Gastroesophageal sphincter (tissue), 4 donors: ENCODE results near the gene C17orf50. TPM values are rescaled to one million over a fixed set of nuclear protein-coding genes. Genes with fewer than 3 reads are reported as not detected.

Experiments used
- ATAC-seq: fragments of 150-250 bp; one replicate; pipeline ENCODE4 v1.9.1; 2016; ENCODE audit warnings: mild to moderate bottlenecking, moderate library complexity
- H3K27ac ChIP-seq, 4 donors: fragments of 200-600 bp; sonication (generic) in 3 of 4; 1 replicate in 3 of 4; 2 replicates in 1 of 4; pipeline ENCODE4 v1.5.1; 2016 to 2019
- H3K27me3 ChIP-seq: fragments of 200-600 bp; sonication (generic); one replicate; pipeline ENCODE4 v1.5.1; 2019
- H3K36me3 ChIP-seq, 2 donors: fragments of 200-600 bp; sonication (generic); one replicate each; pipeline ENCODE4 v1.5.1; 2019; ENCODE audit warnings: control low read depth in 1 of 2
- H3K4me1 ChIP-seq, 3 donors: fragments of 200-600 bp; sonication (generic); 1 replicate in 2 of 3; 2 replicates in 1 of 3; pipeline ENCODE4 v1.5.1; 2016 to 2019; ENCODE audit warnings: control low read depth in 2 of 3
- H3K4me3 ChIP-seq, 2 donors: fragments of 200-600 bp; sonication (generic); one replicate each; pipeline ENCODE4 v1.5.1; 2019; ENCODE audit warnings: mild to moderate bottlenecking in 1 of 2, moderate library complexity in 1 of 2
- H3K9me3 ChIP-seq, 3 donors: fragments of 200-600 bp; sonication (generic); one replicate each; pipeline ENCODE4 v1.5.1; 2017 to 2019; ENCODE audit warnings: control low read depth in 2 of 3
- EP300 ChIP-seq: sonication (generic); formaldehyde crosslinking; IDR thresholded peaks from one replicate; pipeline ENCODE4 v1.6.1; 2017; ENCODE audit warnings: antibody characterized with exemption, mild to moderate bottlenecking
- POLR2A ChIP-seq, 2 donors: fragments of 450-650 bp; IDR thresholded peaks; one replicate each; pipeline ENCODE4 v1.6.1; 2017; ENCODE audit warnings: antibody characterized with exemption in 2 of 2, mild to moderate bottlenecking in 2 of 2, moderate library complexity in 1 of 2
- POLR2AphosphoS5 ChIP-seq: sonication (generic); formaldehyde crosslinking; IDR thresholded peaks from one replicate; pipeline ENCODE4 v1.6.1; 2017; ENCODE audit warnings: antibody characterized with exemption
- WGBS, 2 donors: methylation state at CpG; one replicate each; pipeline ENCODE4 v1.1.5; 2018; ENCODE audit warnings: low coverage in 1 of 2; 5-methylcytosine and 5-hydroxymethylcytosine counted together
- total RNA-seq, 4 donors: library from RNA; depleted of rRNA; stranded (reverse); fragments of >200 nt; gene quantifications; one replicate each; pipeline ENCODE4 v1.1.0, GENCODE V29; 2016
- TF ChIP-seq, protein P1 (sequence below), 4 experiments: fragments of 200-600 bp in 2 of 4; fragments of 450-650 bp in 2 of 4; sonication (generic) in 1 of 4; IDR thresholded peaks; one replicate each; pipeline ENCODE4 v1.5.1; 2017 to 2019; ENCODE audit warnings: antibody characterized with exemption in 4 of 4, mild to moderate bottlenecking in 2 of 4, moderate library complexity in 2 of 4

C17orf50 gene
- total RNA-seq, 4 donors from 2014 or later: not detected

DNA sequence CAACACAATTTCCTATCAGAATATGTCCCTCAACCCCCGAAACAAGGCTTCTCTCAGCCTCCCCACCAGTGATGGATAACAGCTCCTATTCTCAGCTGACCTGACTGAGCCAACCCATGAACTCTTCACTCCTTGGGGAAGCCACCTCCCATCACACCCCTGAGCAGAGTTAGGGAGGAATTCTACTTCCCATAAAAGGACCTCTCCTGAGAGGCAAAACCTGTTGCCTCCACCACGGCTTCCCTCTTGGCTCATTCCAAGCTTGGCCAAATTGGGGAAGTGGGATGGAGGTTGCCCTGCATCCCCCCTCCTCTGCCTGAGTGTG lies 34.9 kb upstream of the C17orf50 start:
- peak overlapping the region; percentile 36 to 63 (median 60) for H3K27ac ChIP-seq
- no peaks in the 10 kb centered on the region for H3K9me3 ChIP-seq
- H3K4me3 ChIP-seq: no peak overlapping the region
- 65 to 80% methylated on average over 1 to 2 of the region's 2 CpGs for WGBS, 2 donors
- ATAC-seq: peak; percentile 2
- H3K36me3 ChIP-seq: peaks cover 0 to 60% of the 10 kb centered on the region in 2 donors
- peaks cover 8 to 45% (median 15%) of the 10 kb centered on the region in 3 donors for H3K4me1 ChIP-seq
- TF ChIP-seq POLR2A (IDR thresholded peaks at IDR 0.05): no peak
- no peak for TF ChIP-seq POLR2AphosphoS5
- TF ChIP-seq, protein P1, sequence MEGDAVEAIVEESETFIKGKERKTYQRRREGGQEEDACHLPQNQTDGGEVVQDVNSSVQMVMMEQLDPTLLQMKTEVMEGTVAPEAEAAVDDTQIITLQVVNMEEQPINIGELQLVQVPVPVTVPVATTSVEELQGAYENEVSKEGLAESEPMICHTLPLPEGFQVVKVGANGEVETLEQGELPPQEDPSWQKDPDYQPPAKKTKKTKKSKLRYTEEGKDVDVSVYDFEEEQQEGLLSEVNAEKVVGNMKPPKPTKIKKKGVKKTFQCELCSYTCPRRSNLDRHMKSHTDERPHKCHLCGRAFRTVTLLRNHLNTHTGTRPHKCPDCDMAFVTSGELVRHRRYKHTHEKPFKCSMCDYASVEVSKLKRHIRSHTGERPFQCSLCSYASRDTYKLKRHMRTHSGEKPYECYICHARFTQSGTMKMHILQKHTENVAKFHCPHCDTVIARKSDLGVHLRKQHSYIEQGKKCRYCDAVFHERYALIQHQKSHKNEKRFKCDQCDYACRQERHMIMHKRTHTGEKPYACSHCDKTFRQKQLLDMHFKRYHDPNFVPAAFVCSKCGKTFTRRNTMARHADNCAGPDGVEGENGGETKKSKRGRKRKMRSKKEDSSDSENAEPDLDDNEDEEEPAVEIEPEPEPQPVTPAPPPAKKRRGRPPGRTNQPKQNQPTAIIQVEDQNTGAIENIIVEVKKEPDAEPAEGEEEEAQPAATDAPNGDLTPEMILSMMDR (IDR thresholded peaks at IDR 0.05): no peak
- no peak for TF ChIP-seq EP300
- H3K27me3 ChIP-seq: no peaks in the 10 kb centered on the region

DNA sequence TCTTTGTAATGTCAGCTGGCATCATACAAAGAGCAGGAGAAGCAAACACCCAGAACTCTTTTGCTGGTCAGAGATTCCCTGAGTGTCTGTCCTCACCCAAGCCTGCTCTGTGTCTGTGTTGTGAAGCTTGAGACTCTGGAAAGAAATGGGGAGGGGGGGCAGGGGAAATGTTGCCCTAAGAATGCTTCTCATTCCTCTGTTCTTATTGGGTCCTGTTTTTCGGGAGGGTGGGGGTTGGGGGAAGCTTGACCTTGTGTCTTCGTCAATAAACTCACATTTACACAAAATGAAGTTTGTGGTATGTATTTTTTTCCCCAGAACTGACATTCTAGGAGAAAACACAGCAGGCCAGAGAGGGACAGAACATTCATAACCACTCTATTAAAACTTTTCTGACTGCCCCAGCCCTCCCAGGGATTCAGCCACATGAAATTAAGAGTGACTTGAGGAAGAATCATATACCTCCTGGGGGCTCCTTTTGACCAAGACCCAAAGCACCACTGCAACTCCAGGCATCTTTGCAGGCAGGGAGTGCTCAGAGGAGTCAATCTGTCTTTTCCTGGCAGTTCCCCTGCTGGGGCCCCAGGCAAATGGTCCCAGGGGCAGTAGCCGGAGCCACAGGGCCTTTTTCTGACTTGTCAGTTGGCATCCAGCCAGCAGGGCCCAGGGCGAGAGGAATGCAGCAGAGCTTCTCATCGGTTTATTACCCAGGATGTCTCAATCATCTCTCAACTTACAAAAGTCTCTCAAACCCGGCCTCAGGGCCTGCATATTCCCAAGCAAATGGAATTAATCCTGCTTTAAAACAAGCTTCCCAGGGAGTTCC lies 34.3 kb upstream of the C17orf50 start:
- no peaks in the 10 kb centered on the region for H3K9me3 ChIP-seq
- peaks cover 10 to 50% (median 20%) of the 10 kb centered on the region in 3 donors for H3K4me1 ChIP-seq
- WGBS, 2 donors: 28 to 47% methylated on average over 3 to 5 of the region's 6 CpGs
- peak overlapping the region; percentile 36 to 63 (median 60) for H3K27ac ChIP-seq
- no peaks in the 10 kb centered on the region for H3K27me3 ChIP-seq
- no peak for TF ChIP-seq EP300
- TF ChIP-seq, protein P1 (IDR thresholded peaks at IDR 0.05): no peak
- TF ChIP-seq POLR2A (IDR thresholded peaks at IDR 0.05): no peak
- TF ChIP-seq POLR2AphosphoS5: no peak
- H3K36me3 ChIP-seq: peaks cover 0 to 55% of the 10 kb centered on the region in 2 donors
- H3K4me3 ChIP-seq: no peak overlapping the region
- ATAC-seq: peak; percentile 14

DNA sequence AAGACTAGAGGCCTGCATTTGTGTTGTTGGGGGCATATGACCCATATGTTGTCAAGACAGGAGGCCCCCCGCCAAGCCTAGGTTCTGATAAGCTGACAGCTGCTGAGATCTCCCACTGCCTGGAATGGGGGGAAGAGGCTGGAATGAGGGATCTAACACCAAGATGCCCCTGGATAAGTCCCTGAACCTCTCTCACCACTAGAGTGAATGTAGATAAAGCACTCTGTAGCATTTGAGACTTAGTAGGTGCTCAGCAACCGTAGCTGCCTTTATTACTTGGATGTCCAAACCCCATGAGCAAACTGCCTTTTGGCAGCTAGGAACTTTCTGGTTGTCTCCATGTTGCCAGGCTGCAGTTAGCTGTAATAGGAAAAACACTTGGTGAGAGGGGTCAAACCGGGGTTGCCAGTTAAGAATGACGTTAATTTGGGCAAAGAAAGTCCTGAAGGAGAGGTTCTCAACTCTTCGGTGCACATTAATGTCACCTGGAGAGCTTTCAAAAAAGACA lies 33.7 kb upstream of the C17orf50 start:
- 58 to 65% methylated on average over 4 of the region's 5 CpGs for WGBS, 2 donors
- TF ChIP-seq POLR2A (IDR thresholded peaks at IDR 0.05): no peak
- TF ChIP-seq, protein P1 (IDR thresholded peaks at IDR 0.05): no peak
- no peak for TF ChIP-seq POLR2AphosphoS5
- no peak for TF ChIP-seq EP300
- H3K9me3 ChIP-seq: no peaks in the 10 kb centered on the region
- peaks cover 10 to 56% (median 20%) of the 10 kb centered on the region in 3 donors for H3K4me1 ChIP-seq
- H3K27ac ChIP-seq: peak overlapping the region; percentile 36 to 63 (median 60)
- H3K27me3 ChIP-seq: no peaks in the 10 kb centered on the region
- peaks cover 0 to 48% of the 10 kb centered on the region in 2 donors for H3K36me3 ChIP-seq
- no peak overlapping the region for H3K4me3 ChIP-seq
- no peak for ATAC-seq

DNA sequence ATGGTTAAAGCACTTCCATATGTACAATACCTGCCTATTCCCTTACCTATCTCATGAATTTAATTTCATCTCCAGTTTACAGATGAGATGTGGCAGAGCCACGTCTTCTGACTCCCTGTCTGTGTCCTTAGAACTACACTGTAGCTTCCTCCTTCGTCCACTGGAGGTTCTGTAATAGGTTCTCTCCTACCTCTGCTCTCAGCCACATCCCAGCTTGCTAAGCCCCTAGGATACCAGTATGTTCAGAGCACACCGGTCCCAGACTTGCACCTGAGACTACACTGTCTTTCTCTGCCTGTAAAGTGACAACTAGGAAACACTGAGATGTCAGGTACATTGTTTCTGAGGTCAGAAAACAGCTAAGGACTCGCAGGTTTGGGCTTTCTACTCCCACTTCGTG lies 33.1 kb upstream of the C17orf50 start:
- 55 to 62% methylated on average over 2 to 5 of the region's 5 CpGs for WGBS, 2 donors
- no peak for ATAC-seq
- Histone ChIP-seq H3K9me3 (no peaks in the 10 kb centered on the region), H3K4me1 (peaks cover 10 to 62% (median 24%) of the 10 kb centered on the region in 3 donors), H3K36me3 (peaks cover 0 to 44% of the 10 kb centered on the region in 2 donors), H3K4me3 (no peak overlapping the region), H3K27ac (peak overlapping the region; percentile 21 to 63 (median 60)), H3K27me3 (no peaks in the 10 kb centered on the region)
- TF ChIP-seq POLR2A (IDR thresholded peaks at IDR 0.05) (no peak), POLR2AphosphoS5 (no peak), EP300 (no peak)
- TF ChIP-seq, protein P1 (IDR thresholded peaks at IDR 0.05): no peak

DNA sequence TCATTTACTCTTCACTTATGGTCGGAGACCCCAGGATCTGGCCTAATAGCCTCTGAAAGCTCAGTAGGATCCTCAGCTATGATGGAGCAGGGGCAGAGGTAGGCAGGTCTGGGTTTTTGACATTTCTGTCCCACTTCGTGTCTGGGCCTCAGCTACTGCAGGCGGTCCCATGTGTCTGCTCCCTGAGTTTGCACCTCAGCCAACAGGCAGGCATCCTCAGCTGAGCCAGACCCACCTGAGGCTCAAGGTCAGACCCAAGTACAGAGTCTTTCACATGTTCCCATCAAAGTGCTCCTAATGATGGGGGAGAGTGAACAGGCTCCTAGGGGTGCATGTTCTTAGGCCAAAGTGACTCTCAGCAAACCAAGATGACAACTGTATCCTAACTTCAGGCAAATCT lies 32.1 kb upstream of the C17orf50 start:
- Histone ChIP-seq H3K9me3 (no peaks in the 10 kb centered on the region), H3K4me3 (no peak overlapping the region), H3K27ac (peak overlapping the region in 3 of 4 donors; percentile 21 to 63 (median 61)), H3K27me3 (no peaks in the 10 kb centered on the region), H3K4me1 (peaks cover 10 to 66% (median 24%) of the 10 kb centered on the region in 3 donors), H3K36me3 (peaks cover 0 to 37% of the 10 kb centered on the region in 2 donors)
- no peak for TF ChIP-seq POLR2A (IDR thresholded peaks at IDR 0.05)
- TF ChIP-seq, protein P1 (IDR thresholded peaks at IDR 0.05): no peak
- TF ChIP-seq POLR2AphosphoS5: no peak
- no peak for TF ChIP-seq EP300
- ATAC-seq: no peak
- 80 to 100% methylated on average over 1 of the region's 3 CpGs for WGBS, 2 donors
